HepG2 (cell line): ENCODE results near the gene B4GALT5. TPM values are rescaled to one million over a fixed set of nuclear protein-coding genes. Genes with fewer than 3 reads are reported as not detected.

Experiments used
- CEBPG ChIP-seq: IDR thresholded peaks from 2 replicates; pipeline ENCODE4 v1.6.1; 2016
- CENPX ChIP-seq: sonication (generic); formaldehyde crosslinking; IDR thresholded peaks from 2 replicates; pipeline ENCODE4 v1.9.0; 2021; ENCODE audit warnings: mild to moderate bottlenecking, missing genetic modification reagents, moderate library complexity
- ELF3 ChIP-seq: IDR thresholded peaks from 2 replicates; pipeline ENCODE4 v1.6.1; 2016; ENCODE audit warnings: missing genetic modification reagents, missing compliant biosample characterization
- GABPB1 ChIP-seq: IDR thresholded peaks from 2 replicates; pipeline ENCODE4 v1.6.1; 2016; ENCODE audit warnings: mild to moderate bottlenecking, missing genetic modification reagents, moderate library complexity, missing compliant biosample characterization
- MEIS1 ChIP-seq: sonication (generic); formaldehyde crosslinking; IDR thresholded peaks from 2 replicates; pipeline ENCODE4 v1.9.0; 2021; ENCODE audit warnings: mild to moderate bottlenecking, missing genetic modification reagents, moderate library complexity, borderline replicate concordance
- MIXL1 ChIP-seq: IDR thresholded peaks from 2 replicates; pipeline ENCODE4 v1.6.1; 2016
- NFE2L1 ChIP-seq: sonication (generic); formaldehyde crosslinking; IDR thresholded peaks from 2 replicates; pipeline ENCODE4 v1.4.0; 2020; ENCODE audit warnings: missing genetic modification reagents, mild to moderate bottlenecking, borderline replicate concordance
- NFKBIZ ChIP-seq: IDR thresholded peaks from 2 replicates; pipeline ENCODE4 v1.6.1; 2018; ENCODE audit warnings: missing genetic modification reagents, missing compliant biosample characterization
- NFYB ChIP-seq: sonication (generic); formaldehyde crosslinking; IDR thresholded peaks from 2 replicates; pipeline ENCODE4 v1.4.0; 2020; ENCODE audit warnings: missing genetic modification reagents
- RXRA ChIP-seq: sonication (generic); formaldehyde crosslinking; IDR thresholded peaks from 2 replicates; pipeline ENCODE4 v1.5.1; 2020; ENCODE audit warnings: missing genetic modification reagents
- SNAPC5 ChIP-seq: sonication (generic); formaldehyde crosslinking; IDR thresholded peaks from 2 replicates; pipeline ENCODE4 v1.8.1; 2023; ENCODE audit warnings: mild to moderate bottlenecking, missing genetic modification reagents, borderline replicate concordance
- TFE3 ChIP-seq: IDR thresholded peaks from 2 replicates; pipeline ENCODE4 v1.6.1; 2016
- ZBTB3 ChIP-seq: sonication (generic); formaldehyde crosslinking; IDR thresholded peaks from 2 replicates; pipeline ENCODE4 v1.4.0; 2020; ENCODE audit warnings: low read depth, mild to moderate bottlenecking, moderate library complexity, missing genetic modification reagents, borderline replicate concordance
- ZFP90 ChIP-seq: sonication (generic); formaldehyde crosslinking; IDR thresholded peaks from 2 replicates; pipeline ENCODE4 v1.8.0; 2022; ENCODE audit warnings: missing genetic modification reagents, mild to moderate bottlenecking, inconsistent platforms, borderline replicate concordance
- ZHX1 ChIP-seq: sonication (generic); formaldehyde crosslinking; IDR thresholded peaks from 2 replicates; pipeline ENCODE4 v1.8.1; 2022; ENCODE audit warnings: low read depth, mild to moderate bottlenecking, missing genetic modification reagents
- ZNF180 ChIP-seq: sonication (generic); formaldehyde crosslinking; IDR thresholded peaks from 2 replicates; pipeline ENCODE4 v1.4.0; 2020; ENCODE audit warnings: low read depth, missing genetic modification reagents, borderline replicate concordance
- ZNF552 ChIP-seq: sonication (generic); formaldehyde crosslinking; IDR thresholded peaks from 2 replicates; pipeline ENCODE4 v1.9.0; 2022; ENCODE audit warnings: missing genetic modification reagents, mild to moderate bottlenecking, borderline replicate concordance
- ZNF687 ChIP-seq: sonication (generic); formaldehyde crosslinking; IDR thresholded peaks from 2 replicates; pipeline ENCODE4 v1.5.1; 2020; ENCODE audit warnings: mild to moderate bottlenecking, missing genetic modification reagents, moderate library complexity
- ZNF703 ChIP-seq: sonication (generic); formaldehyde crosslinking; IDR thresholded peaks from 2 replicates; pipeline ENCODE4 v1.5.1; 2020; ENCODE audit warnings: missing genetic modification reagents, mild to moderate bottlenecking, moderate library complexity, borderline replicate concordance
- ZNF816 ChIP-seq: sonication (generic); formaldehyde crosslinking; IDR thresholded peaks from 2 replicates; pipeline ENCODE4 v1.8.0; 2022; ENCODE audit warnings: missing genetic modification reagents, mild to moderate bottlenecking, borderline replicate concordance
- ZNF841 ChIP-seq: sonication (generic); formaldehyde crosslinking; IDR thresholded peaks from 2 replicates; pipeline ENCODE4 v1.8.1; 2023; ENCODE audit warnings: missing genetic modification reagents, borderline replicate concordance
- polyA plus RNA-seq, 8 experiments: library from polyadenylated mRNA; depleted of rRNA in 3 of 8; stranded (reverse) in 7 of 8; unstranded in 1 of 8; fragments of >200 nt; fragmentation: Illumina TruSeq in 4 of 8; extraction: Trizol in 4 of 8; gene quantifications; 2 replicates each; pipeline versions ENCODE4 v1.2.1 to v1.2.3, GENCODE V29; 2011 to 2016; ENCODE audit warnings: low read depth in 4 of 8, missing spikeins in 1 of 8, mixed read lengths in 1 of 8; ENCODE audit not compliant: insufficient read depth in 1 of 8
- total RNA-seq, 5 experiments: library from RNA; depleted of rRNA; stranded (reverse); fragments of >200 nt; fragmentation: Illumina TruSeq; extraction: Trizol; gene quantifications; 2 replicates each; pipeline ENCODE4 v1.2.3, GENCODE V29; 2016; ENCODE audit warnings: low read depth in 1 of 5

The B4GALT5 gene
- total and polyA plus RNA-seq, 2 of the 13 experiments (the other 11 are each of a cell fraction or from before 2014, with no cell fraction given): 27.3 to 30.9 TPM

DNA sequence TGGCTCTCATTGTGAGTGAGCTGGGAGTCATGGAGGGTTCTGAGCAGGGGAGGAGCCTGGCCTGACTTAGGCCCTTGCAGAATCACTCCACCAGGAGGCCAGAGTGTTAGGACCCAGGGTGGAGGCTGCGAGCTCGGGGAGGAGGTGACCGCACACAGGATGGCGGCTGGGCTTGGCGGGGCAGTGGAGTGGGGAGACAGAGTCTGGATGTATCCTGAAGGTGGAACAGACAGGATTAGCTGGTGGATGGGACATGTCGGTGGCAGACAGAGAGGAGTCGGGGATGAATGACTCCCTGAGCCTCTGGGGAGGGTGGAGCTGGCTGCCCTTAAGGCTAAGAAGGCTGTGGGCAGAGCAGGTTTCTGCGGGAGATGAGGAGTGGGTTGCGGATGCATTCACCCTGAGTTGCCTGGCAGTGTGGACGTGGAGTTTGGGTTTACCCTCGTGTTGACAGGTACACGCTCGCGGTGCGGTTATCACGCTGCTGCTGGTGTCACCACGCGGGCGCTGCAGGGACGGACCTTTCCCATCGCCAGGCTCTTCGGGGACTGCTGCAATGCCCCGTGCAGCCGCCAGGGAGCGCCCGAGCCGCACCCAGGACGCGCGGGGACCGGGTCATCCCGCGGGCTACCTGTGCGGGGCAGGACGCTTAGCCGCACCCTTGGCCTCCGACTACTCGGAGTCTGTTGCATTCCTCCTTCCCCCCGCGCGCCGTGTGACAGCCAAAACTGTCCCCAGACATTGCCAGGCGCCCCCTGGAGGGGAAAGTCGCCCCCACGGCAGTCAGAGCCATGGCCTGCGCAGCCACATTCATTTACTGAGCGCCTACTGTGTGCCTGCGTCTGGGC, 102.8 kb downstream of the B4GALT5 start (continued):
- TF ChIP-seq ZNF180 (peak; percentile 66; the same call in 1 of the 2 replicates), ZBTB3 (CRISPR knock-in tag) (0 out of 2 replicates have a peak, but pooled peaks have one; percentile 80), MEIS1 (peak; percentile 97; the same call in 1 of the 2 replicates), GABPB1 (peak; percentile 84), CEBPG (CRISPR knock-in tag) (peak; percentile 68), SNAPC5 (CRISPR knock-in tag) (no peak), ELF3 (CRISPR knock-in tag) (peak; percentile 65), RXRA (CRISPR knock-in tag) (peak; percentile 94), ZNF703 (CRISPR knock-in tag) (no peak), ZNF552 (CRISPR knock-in tag) (no peak), MIXL1 (CRISPR knock-in tag) (peak; percentile 77), ZFP90 (peak; percentile 97), ZHX1 (CRISPR knock-in tag) (no peak; the same call in none of the 2 replicates), NFKBIZ (peak; percentile 44; the same call in 1 of the 2 replicates), NFE2L1 (CRISPR knock-in tag) (no peak), ZNF816 (CRISPR knock-in tag) (no peak), CENPX (CRISPR knock-in tag) (no peak), TFE3 (peak; percentile 85), ZNF687 (CRISPR knock-in tag) (peak; percentile 97), NFYB (no peak; the same call in 1 of the 2 replicates), ZNF841 (CRISPR knock-in tag) (no peak)
